Activated CD8-positive, alpha-beta memory T cell treated with anti-CD3 and anti-CD28 coated beads for 4 hours (primary cell): ENCODE measurements around the gene MEMO1.

Experiments
- DNase-seq, 2 donors: peaks; one replicate each; pipeline ENCODE4 v3.0.0-alpha.2; 2020; ENCODE audit warnings: low read depth in 2 of 2

Gene MEMO1

GRCh38 chr2:31828891-31829290 lies 181.9 kb downstream of the MEMO1 start:
- no peak for DNase-seq

- no peak for DNase-seq
These were observed 187.2 kb downstream of the MEMO1 start for GRCh38 chr2:31823558-31823957.

GRCh38 chr2:31822587-31822986 lies 188.2 kb downstream of the MEMO1 start:
- DNase-seq = no peak
